Activated CD8-positive, alpha-beta memory T cell treated with anti-CD3 and anti-CD28 coated beads for 1 hour (primary cell): ENCODE data around the gene UNC93B1.
"Not testable (repeated sequence)": the region's sequence is repeated elsewhere in the genome, so short reads cannot be mapped to it uniquely, and the experiment has no call there.

ENCODE experiments used
- DNase-seq, 2 donors: peaks; one replicate each; pipeline ENCODE4 v3.0.0-alpha.2; 2020; ENCODE audit warnings: low read depth in 1 of 2; ENCODE audit errors: extremely low read depth in 1 of 2

Gene UNC93B1

DNA sequence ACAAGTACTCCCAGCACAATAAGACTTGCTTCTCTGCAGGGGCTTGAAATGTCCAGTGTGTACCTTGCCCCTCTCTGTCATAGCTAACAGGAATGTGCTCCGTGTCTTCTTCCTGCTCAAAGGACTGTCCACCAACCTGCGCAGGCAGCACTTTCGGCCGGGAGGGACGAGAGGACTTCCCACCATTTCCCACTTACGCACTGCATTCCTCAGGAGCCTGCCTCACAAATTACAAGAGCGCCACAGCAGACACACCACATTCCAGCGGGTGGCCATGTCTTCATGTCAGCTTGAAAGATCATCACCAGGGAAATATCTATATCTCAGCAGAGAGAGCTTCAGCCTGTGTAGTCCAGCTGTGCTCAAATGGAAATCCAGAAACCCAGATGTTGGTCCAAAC, 53.2 kb downstream of the UNC93B1 start:
- DNase-seq: not testable (repeated sequence)

DNA sequence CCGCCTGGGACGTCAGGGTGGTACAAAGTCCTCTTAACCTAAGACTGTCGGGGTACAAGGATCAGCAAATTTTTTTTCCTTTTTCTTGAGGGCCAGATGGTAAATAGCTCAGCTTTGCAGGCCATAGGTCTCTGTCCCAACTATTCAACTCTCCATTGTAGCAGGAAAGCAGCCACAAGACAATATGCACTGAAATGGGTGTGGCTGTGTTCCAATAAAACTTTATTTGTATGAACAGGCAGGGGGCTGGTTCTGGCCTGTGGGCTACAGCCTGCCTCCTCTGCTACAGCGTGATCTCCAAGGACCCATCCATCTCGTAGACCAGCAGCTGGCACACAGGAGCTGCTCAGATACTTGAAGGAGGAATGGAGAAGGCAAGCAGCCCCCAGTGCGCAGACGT, 56.1 kb downstream of the UNC93B1 start:
- DNase-seq: not testable (repeated sequence)

DNA sequence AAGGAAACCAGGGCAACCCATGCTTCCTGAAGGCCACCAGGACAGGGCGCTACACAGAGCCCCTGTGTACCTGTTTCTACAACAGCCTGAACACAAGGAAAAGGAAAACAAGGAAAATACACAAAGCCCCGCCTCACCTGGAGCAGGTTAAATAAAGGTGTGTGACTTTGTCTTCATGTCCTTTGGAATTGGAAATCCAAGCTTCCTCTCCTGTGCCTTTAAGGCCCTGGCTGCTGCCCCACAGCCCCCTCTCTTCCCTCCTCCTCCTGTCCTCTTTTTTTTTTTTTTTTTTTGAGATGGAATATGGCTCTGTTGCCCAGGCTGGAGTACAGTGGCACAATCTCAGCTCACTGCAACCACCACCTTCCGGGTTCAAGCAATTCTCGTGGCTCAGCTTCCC, 57.5 kb downstream of the UNC93B1 start:
- not testable (repeated sequence) for DNase-seq

DNA sequence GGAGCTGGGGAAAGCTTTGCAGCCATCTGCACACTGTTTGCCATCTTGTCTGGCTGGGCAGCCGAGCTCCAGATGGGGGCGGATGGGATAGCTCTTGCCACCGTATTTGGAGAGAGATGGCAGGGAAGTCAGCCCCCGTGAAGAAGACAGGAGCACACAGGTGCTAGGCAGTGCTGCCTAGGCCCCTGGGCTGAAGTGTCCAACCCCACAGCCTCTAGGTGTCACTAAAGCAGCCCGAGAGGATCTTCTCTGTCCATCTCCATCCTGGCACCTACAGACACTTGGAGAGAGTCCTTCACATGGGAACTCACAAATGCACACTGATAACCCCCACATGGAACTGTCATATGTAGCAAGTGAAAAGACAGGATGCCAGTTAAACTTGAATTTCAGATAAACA, 60.5 kb downstream of the UNC93B1 start:
- not testable (repeated sequence) for DNase-seq
